Measurements from ENCODE around the gene B4GALT1.
A peak's percentile ranks its signal among the peaks of the same experiment; 100 is the strongest.

GRCh38 chr9:33161011-33161588 is 6.0 kb downstream of the B4GALT1 start:
- TF ChIP-seq CTCF (IDR thresholded peaks at IDR 0.05) (no peak), POLR2A (IDR thresholded peaks at IDR 0.05) (peak in 1 of 4 donors; percentile 41)
